Endodermal cell (in vitro differentiated cells): ENCODE measurements around the gene LRMDA. TPM values are rescaled to one million over a fixed set of nuclear protein-coding genes. Genes with fewer than 3 reads are reported as not detected.

Experiments used
- DNase-seq: peaks from one replicate; pipeline ENCODE4 v3.0.0-alpha.2; 2017
- H3K27ac ChIP-seq: 2 replicates; pipeline ENCODE4 v1.5.1; 2013; ENCODE audit warnings: mild to moderate bottlenecking, low read depth, low read length, moderate library complexity
- H3K27me3 ChIP-seq: 2 replicates; pipeline ENCODE4 v1.6.1; 2013; ENCODE audit warnings: mild to moderate bottlenecking, low read length, moderate library complexity; ENCODE audit not compliant: insufficient read depth, control insufficient read depth, poor library complexity, severe bottlenecking
- H3K36me3 ChIP-seq: 2 replicates; pipeline ENCODE4 v1.7.0; 2013; ENCODE audit warnings: mild to moderate bottlenecking, low read length, moderate library complexity; ENCODE audit not compliant: control insufficient read depth, insufficient read depth
- H3K4me1 ChIP-seq: one replicate; pipeline ENCODE4 v1.7.0; 2013; ENCODE audit warnings: low read length; ENCODE audit not compliant: control insufficient read depth, insufficient read depth
- H3K4me3 ChIP-seq: 2 replicates; pipeline ENCODE4 v1.5.1; 2013; ENCODE audit warnings: mild to moderate bottlenecking, low read length, moderate library complexity
- H3K9ac ChIP-seq: 2 replicates; pipeline ENCODE4 v1.6.1; 2013; ENCODE audit warnings: mild to moderate bottlenecking, low read length, moderate library complexity; ENCODE audit not compliant: poor library complexity, severe bottlenecking; ENCODE audit errors: extremely low read depth
- H3K9me3 ChIP-seq: 2 replicates; pipeline ENCODE4 v1.6.1; 2013; ENCODE audit warnings: mild to moderate bottlenecking, low read length, moderate library complexity; ENCODE audit not compliant: control insufficient read depth
- H3K27ac Mint-ChIP-seq: 2 replicates; pipeline ENCODE4 v1.8.0; 2020; ENCODE audit warnings: mixed read lengths
- H3K27me3 Mint-ChIP-seq: 2 replicates; pipeline ENCODE4 v1.8.0; 2021; ENCODE audit warnings: mild to moderate bottlenecking, mixed read lengths; ENCODE audit not compliant: insufficient read depth
- H3K36me3 Mint-ChIP-seq: 2 replicates; pipeline ENCODE4 v1.8.0; 2020; ENCODE audit warnings: low read depth, mixed read lengths
- H3K4me1 Mint-ChIP-seq: 2 replicates; pipeline ENCODE4 v1.8.0; 2020; ENCODE audit warnings: mixed read lengths
- H3K4me3 Mint-ChIP-seq: 2 replicates; pipeline ENCODE4 v1.8.0; 2020; ENCODE audit warnings: mild to moderate bottlenecking, moderate library complexity, mixed read lengths
- H3K9me3 Mint-ChIP-seq: 2 replicates; pipeline ENCODE4 v1.8.0; 2020; ENCODE audit warnings: mild to moderate bottlenecking, mixed read lengths
- WGBS, 2 experiments: methylation state at CpG; one replicate each; pipeline versions ENCODE4 v1.1.5 to v1.1.7; 2013; ENCODE audit warnings: missing lambda C conversion rate in 2 of 2, mixed read lengths in 1 of 2; ENCODE audit not compliant: insufficient coverage in 1 of 2, insufficient read length in 1 of 2; 5-methylcytosine and 5-hydroxymethylcytosine counted together
- total RNA-seq, 2 donors: library from RNA; stranded (reverse); fragmentation: NEBNext Ultra II Directional in 1 of 2; extraction: Animal tissue kit (Norgen Biotek cat#: 25700) in 1 of 2; gene quantifications; 2 replicates in 1 of 2; 3 replicates in 1 of 2; pipeline ENCODE4 v1.2.1, GENCODE V29; 2021
- TF ChIP-seq, protein P1 (sequence below): fragments of 200-600 bp; sonication (generic); conservative IDR thresholded peaks from 2 replicates; pipeline ENCODE4 v1.5.0; 2021; ENCODE audit warnings: antibody characterized with exemption, mild to moderate bottlenecking

The LRMDA gene
- total RNA-seq, 2 donors from 2014 or later, result 1.7 to 5.1 TPM

DNA sequence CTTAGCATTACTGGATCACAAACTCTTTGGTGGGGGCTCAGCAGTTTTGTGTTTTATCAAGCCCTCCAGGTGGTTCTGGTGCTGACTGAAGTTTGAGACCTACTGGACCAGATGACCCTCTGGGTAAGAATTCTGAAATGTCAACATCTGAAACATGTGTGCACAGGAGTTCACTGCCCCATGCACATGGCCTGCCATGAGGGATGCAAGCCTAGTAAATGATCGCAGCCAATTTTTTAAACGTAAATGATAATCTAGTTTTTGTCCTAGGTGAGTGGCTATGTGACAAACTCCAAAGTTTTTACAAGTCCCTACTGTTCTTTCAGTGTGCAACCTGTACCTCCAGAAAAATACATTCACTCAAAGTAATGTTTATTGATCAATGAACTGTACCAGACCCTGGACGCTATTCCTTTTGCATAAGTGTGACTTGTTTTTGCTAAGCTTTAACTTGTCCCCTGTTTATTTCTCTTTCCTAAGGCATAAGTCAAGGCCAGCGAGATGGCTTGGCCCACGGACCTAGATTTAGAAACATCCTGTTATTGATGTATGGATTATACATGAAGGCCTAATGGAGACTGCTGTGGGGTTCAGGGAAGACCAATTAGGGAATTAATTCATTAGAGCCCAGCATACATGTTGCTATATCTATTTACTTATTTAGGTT, 531.1 kb downstream of the LRMDA start:
- Histone ChIP-seq H3K27me3 (no peaks in the 10 kb centered on the region), H3K9me3 (no peaks in the 10 kb centered on the region), H3K9ac (no peak overlapping the region), H3K4me1 (peaks cover 6% of the 10 kb centered on the region), H3K36me3 (no peaks in the 10 kb centered on the region), H3K27ac (no peak overlapping the region), H3K4me3 (no peak overlapping the region)
- Mint-ChIP-seq H3K27ac (no peak overlapping the region), H3K36me3 (no peaks in the 10 kb centered on the region), H3K27me3 (no peaks in the 10 kb centered on the region), H3K4me3 (no peak overlapping the region), H3K9me3 (no peaks in the 10 kb centered on the region), H3K4me1 (peaks cover 11% of the 10 kb centered on the region)
- 89 to 95% methylated on average over 2 to 5 of the region's 5 CpGs for WGBS, 2 experiments
- no peak for DNase-seq
- TF ChIP-seq, protein P1, sequence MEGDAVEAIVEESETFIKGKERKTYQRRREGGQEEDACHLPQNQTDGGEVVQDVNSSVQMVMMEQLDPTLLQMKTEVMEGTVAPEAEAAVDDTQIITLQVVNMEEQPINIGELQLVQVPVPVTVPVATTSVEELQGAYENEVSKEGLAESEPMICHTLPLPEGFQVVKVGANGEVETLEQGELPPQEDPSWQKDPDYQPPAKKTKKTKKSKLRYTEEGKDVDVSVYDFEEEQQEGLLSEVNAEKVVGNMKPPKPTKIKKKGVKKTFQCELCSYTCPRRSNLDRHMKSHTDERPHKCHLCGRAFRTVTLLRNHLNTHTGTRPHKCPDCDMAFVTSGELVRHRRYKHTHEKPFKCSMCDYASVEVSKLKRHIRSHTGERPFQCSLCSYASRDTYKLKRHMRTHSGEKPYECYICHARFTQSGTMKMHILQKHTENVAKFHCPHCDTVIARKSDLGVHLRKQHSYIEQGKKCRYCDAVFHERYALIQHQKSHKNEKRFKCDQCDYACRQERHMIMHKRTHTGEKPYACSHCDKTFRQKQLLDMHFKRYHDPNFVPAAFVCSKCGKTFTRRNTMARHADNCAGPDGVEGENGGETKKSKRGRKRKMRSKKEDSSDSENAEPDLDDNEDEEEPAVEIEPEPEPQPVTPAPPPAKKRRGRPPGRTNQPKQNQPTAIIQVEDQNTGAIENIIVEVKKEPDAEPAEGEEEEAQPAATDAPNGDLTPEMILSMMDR, result no peak

DNA sequence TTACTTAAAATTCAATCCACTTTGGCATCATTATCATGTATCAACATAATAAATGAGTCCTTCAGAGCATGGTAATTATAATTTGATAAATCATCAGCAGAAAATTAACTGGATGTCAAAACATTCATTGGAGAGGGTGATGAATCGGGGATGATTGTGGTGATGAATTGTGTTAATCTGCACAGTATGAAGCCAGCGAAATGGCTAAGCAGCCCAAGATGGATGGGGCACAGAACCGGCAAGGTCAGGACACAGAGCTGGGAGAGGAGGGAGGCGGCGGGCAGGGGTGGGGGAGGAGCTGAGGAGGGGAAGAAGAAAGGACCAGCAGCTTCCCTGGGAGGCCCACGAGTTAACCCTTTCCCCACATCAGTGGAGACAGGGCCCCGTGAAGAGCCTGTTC, 536.1 kb downstream of the LRMDA start:
- DNase-seq, result peak; percentile 84
- H3K36me3 Mint-ChIP-seq, result no peaks in the 10 kb centered on the region
- H3K4me1 Mint-ChIP-seq, result peaks cover 30% of the 10 kb centered on the region
- Histone ChIP-seq H3K9ac (no peak overlapping the region), H3K27ac (peak overlapping the region; percentile 48), H3K27me3 (no peaks in the 10 kb centered on the region), H3K9me3 (no peaks in the 10 kb centered on the region), H3K4me3 (no peak overlapping the region), H3K36me3 (no peaks in the 10 kb centered on the region), H3K4me1 (peaks cover 6% of the 10 kb centered on the region)
- TF ChIP-seq, protein P1, result no peak
- no peak overlapping the region for H3K4me3 Mint-ChIP-seq
- WGBS, 2 experiments, result 20 to 33% methylated on average over 1 to 7 of the region's 7 CpGs
- H3K27ac Mint-ChIP-seq, result no peak overlapping the region
- H3K27me3 Mint-ChIP-seq, result peaks cover 8% of the 10 kb centered on the region
- H3K9me3 Mint-ChIP-seq, result no peaks in the 10 kb centered on the region

DNA sequence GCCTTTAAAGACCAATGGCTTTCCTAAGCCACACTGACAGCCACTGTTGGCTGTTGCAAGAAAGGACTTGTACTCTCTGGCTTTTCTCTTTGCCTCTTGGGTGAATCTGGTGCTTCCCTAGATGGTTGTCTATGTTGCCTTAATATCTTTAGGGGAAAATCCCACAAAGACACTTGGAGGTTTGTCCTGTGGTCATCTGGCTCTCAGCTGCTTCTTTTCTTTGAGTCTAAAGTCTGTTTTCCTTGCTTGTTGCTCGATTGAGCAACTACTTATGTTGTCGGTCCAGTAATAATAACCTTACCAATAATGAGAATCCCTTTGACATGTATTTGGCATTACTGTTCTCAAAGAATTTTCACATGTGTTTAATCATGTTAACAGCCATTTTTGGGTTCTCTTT, 537.6 kb downstream of the LRMDA start:
- Histone ChIP-seq H3K36me3 (no peaks in the 10 kb centered on the region), H3K9me3 (no peaks in the 10 kb centered on the region), H3K27me3 (no peaks in the 10 kb centered on the region), H3K27ac (no peak overlapping the region), H3K4me1 (peaks cover 6% of the 10 kb centered on the region), H3K4me3 (no peak overlapping the region), H3K9ac (no peak overlapping the region)
- Mint-ChIP-seq H3K27me3 (peaks cover 8% of the 10 kb centered on the region), H3K4me3 (no peak overlapping the region), H3K4me1 (peaks cover 32% of the 10 kb centered on the region), H3K36me3 (no peaks in the 10 kb centered on the region), H3K9me3 (no peaks in the 10 kb centered on the region), H3K27ac (no peak overlapping the region)
- TF ChIP-seq, protein P1, result no peak
- 92% methylated on average over 2 of the region's 2 CpGs; no CpG with 5 or more reads in 1 of the 2 experiments for WGBS, 2 experiments
- DNase-seq, result no peak
